IPS-NIHi7 (cell line): ENCODE data around the gene SMPD4.
"Not testable (repeated sequence)": the region's sequence is repeated elsewhere in the genome, so short reads cannot be mapped to it uniquely, and the experiment has no call there.

ENCODE experiments used
- DNase-seq: peaks from one replicate; pipeline ENCODE4 v3.0.0; 2012; ENCODE audit warnings: mixed read lengths; ENCODE audit errors: extremely low spot score

Gene SMPD4

DNA sequence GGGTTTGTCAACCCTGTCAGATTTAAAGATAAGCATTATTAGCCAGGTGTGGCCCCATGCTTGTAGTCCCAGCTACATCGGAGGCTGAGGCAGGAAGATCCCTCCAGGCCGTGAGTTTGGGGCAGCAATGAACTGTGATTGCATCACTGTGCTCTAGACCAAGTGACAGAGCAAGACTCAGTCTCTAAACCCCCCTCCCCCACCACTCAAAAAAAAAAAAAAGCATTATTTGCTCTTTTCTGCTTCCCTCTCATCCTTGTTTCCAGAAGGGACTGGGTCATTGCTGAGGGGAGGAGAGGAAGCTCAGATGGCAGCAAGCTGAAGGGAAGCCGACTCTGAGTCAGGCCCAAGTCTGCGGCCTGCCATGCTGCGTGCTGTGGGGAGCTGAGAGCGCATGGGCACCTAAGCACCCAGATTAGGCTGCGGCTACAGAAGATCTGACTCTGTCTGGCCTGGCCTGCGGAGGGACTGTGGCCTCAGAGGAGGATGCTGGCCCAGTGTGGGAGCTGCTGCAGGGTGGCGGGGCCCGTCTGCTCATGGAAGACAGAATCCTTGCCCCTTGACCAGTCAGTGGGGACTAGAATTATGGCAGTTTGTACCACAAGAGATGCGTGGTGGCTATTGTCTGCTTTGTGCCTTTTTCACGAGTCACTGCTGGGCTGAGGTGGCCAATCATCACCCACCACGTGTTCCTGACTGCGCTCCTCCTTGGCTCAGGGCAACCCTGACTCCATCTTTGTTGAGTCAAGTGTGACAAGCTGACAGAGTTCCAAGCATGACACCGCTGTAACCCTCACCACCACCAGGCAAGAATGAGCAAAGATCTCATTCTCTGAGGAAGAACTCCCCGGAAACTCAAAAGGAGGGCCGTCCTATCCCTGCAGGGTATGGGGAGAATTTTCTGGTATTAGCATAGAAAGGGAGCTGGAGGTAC, 6.7 kb upstream of the SMPD4 start:
- not testable (repeated sequence) for DNase-seq

DNA sequence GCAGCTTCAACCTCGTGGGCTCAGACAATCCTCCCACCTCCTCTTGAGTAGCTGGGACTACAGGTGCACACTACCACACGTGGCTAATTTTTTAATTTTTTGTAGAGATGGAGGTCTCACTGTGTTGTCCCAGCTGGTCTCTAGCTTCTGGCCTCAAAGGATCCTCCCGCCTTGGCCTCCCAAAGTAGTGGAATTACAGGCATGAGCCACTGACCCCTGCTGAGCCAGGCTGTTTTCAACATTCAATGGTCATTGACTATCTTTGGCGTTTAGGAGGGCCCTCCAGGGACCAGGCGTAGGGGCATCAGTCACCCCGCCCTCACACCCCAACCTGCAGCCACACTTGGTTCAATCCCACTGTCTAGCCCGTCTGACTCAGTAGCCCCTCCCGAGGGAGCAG, 5.9 kb upstream of the SMPD4 start:
- no peak for DNase-seq

DNA sequence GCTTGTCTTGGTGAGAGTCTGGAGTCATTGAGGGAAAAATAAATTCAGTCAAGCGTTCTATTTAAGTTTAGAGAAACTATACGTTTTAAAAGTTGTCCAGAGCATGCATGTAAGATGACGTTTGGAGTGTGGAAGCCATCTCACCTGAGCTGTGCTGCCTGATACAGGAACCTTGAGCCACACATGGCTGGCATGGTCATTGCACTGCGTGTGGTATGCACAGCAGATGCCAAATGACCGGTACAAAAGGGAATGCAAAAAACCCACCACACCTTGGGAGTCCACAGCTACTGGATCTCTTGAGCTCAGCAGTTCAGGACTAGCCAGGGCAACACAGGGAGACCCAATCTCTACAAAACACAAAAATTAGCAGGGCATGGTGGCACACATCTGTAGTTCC, 5.0 kb upstream of the SMPD4 start:
- DNase-seq = no peak

DNA sequence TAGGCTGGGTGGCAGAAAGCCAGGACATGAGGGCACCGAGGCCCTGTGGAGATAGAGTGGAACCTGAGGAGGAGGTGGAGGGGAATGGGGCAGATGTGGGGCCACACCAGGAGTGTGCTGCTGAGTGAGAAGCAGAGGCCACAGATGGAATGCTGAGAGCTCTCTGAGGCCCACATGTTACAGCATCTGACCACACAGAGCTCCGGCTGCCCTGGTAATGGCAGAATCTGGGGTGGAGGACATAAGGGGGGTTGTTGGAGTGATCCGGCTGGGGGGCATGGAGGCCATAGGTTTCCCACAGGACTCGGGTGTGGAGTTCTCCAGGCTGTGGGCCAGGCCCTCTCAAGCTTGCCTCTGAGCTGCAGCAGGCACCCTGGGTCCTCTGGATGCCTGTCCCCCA, 4.5 kb upstream of the SMPD4 start:
- DNase-seq = no peak

DNA sequence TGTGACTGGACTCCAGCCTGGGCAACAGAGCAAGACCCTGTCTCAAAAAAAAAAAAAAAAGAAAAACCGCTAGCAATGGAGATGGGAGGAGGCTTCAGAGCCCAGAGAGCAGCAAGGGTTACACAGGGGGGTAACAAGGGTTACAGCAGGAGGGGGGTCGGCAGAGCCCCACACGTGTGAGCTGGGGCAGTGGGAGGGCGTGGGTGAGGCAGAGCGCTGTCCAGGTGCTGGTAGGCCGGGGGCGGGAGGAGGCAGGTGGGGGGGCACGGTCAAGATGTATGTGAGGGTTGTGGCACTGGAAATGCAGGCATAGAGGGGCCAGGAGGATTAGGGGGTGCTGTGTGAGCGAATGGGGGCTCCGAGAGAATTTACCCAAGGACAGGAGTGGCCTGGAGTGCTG, 4.0 kb upstream of the SMPD4 start:
- DNase-seq = no peak

DNA sequence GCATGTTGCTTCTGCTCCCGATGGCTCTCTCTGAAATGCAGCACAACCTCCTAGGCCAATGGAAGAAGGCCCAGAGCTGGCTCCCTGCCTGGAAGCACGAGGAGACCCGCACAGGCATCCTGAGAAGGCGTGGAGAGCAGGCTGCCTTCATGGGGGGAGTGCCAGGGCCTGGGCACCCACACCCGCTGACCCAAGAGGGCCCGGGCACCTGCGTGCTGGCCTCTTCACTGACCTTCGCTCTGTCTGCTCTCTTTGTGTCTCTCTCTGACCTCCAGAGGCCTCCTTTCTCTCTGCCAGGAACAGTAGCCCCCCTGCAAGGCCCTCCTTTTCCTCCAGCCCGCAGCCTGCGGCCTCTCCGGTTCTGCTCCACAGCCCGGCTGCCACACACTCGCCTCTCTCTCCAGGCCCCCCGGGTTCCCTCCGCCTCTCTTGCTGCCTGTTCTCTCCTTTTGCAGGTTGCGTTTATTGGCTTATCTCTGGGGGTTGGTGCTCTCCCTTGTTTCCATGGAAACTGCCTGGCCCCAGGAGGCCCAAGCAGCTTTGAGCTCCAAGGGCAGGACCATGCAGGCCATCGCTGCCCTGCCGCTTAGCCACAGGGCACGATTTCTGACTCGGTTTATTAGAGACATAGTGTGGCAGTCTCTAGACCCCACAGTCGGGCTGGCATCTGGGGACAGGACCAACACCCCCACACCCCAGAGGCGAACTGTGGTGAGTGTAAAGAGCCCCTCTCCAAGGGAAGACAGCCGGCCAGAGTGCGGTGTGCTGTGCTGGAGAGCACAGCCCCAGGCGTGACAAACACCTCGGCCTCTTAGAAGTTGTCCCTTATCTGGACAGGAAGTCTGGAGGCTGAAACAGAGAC, 2.3 kb upstream of the SMPD4 start:
- DNase-seq = no peak

DNA sequence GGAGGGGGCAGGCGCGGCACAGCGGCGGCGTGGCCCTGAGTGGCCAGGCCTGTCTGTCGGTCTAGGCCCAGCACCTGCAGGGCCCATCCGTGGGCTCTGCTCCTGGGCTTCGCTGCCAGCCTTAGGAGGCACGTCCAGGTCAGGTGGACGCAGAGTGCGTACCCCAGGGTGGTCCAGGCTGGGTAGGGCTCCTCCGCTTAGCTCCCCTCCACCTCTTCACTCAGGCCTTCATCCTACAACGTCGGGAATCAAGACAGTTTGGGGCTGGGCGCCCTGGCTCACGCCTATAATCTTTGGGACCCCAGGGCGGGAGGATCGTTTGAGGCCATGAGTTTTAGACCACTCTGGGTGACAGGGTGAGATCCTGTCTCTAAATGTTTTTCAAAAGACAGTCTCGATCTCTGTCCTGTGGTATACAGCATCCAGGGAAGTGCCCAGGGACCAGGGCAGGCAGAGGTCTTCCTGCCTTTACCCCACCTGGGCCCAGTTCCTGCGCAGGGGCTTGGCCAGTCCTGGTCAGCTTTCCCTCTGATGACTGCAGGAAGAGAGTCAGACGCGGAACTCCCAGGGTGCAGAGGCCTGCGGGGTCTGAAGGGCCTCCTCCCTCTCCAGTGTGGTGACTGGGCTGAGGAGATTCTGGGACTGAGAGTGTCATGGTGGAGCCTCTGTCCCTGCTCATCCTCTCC, 1.6 kb upstream of the SMPD4 start:
- not testable (repeated sequence) for DNase-seq

DNA sequence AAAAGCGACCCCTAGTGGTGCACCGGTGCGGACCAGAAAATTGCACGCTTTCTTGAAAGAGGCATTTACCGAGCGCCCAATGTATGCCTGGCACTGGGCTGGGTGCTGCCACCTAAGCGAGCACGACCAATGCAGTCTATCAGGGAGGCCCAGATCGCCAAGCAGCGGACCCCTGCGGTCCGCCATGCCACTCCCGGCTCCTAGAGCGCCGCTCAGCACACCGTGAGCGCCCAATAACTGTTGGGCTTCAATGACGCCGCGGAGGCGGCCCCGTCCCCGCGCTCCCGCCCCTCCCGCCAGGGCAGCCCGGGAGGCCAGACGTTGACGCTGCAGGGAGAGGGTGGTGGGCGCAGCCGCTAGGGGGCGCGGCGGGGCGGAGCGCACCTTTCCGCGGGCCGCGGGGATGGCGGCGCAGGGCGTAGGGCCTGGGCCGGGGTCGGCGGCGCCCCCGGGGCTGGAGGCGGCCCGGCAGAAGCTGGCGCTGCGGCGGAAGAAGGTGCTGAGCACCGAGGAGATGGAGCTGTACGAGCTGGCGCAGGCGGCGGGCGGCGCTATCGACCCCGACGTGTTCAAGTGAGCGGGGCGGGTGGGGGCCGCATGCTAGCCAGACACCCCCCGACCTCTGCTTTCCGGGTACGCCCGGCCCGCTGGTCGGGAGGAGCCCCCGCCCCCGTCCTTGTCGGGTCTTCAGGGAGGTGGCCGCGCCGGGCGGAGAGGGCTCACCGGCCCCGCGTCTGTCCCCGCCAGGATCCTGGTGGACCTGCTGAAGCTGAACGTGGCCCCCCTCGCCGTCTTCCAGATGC, 679 bp upstream of the SMPD4 start, which contains the start of gene MZT2B:
Gene MZT2B (plus strand): TSS at position 383 of the 803 bp plus-strand sequence. CDS start 21 bp downstream, at position 404.
- peak; percentile 88 for DNase-seq

DNA sequence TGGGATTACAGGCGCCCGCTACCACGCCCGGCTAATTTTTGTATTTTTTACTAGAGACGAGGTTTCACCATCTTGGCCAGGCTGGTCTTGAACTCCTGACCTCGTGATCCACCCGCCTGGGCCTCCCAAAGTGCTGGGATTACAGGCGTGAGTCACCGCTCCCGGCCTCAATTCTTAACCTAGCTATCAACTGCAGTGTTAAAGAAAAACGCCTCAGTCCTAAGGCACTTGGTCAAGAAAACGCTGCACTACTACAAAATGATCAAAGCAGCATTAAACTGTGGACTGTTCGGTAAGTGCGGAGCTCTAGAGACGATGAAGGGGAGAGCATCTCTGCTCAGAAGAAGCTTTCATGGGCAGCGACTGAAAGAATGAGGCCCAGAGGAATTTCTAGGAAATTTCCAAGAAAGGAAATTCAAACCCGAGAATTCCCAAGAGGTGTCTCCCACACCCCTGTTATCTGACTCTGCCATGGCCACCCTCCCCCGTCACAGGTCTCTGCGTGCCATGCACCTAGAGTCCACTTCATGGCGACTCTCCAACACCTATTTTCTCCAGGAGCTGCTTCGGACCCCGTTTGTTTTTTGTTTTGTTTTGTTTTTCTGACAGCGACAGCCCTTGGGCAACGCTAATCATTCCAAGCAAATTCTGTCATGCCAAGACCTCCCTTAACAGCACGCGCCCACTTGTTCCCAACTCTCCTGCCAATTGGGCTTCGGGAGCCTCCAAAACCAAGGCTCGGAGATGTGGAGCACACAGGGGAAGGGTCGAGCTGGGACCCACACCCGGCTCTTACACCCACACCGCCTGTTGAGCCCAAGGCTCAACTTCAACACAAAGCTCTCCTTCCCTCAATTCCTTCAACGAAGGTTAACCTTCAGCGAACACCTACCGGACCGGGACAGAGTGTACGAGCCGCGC, 738 bp downstream of the SMPD4 start:
- not testable (repeated sequence) for DNase-seq

DNA sequence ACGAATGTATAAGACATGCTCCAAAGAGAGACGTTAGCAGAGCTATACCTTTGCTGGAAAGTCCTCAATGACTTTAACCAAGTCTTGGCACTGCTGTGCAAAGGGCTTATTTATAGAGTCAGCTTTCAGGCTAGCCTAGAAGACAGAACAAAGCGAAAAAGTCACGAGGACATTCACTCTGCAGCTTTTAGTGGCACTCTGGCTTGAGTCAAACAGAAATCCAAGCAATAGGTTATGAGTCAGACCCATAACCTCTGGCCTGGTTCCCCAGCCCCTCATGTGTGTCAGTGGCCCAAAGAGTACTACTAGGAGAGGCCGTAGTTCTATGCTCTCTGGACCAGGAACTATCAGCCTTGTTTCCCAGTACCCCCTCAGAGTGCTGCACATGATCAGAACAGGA, 6.5 kb downstream of the SMPD4 start:
- DNase-seq = not testable (repeated sequence)

DNA sequence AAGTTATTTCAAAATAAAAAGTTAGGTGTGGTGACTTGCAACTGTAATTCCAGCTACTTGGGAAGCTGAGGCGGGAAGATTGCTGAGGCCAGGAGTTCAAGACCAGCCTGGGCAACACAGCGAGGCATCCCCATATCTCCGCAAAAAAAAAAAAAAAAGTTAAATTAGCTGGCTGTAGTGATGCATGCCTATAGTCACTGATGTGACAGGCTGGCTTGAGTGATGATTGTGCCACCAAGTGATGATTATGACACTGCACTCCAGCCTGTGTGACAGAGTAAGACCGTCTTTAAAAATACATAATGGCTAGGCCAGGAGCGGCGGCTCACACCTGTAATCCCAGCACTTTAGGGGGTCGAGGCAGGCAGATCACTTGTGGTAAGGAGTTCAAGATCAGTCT, 11.5 kb downstream of the SMPD4 start:
- DNase-seq = no peak

DNA sequence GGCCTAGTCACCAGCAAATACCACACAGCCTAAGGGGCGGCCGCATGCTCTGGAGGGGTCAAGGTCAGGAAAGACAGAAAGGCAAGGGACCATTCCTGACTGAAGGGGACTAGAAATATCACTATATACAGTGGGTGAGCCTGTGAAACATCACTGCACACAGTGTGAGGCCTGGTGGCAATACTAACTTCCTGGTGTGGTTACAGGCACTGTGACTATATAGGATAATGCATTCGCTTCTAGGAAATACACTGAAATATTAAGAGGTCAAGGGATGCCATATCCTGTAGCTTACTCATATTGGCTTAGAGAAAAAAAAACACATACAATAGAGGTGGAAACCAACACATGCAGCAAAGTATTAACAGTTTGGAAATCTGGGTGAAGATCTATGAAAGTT, 12.2 kb downstream of the SMPD4 start:
- DNase-seq = not testable (repeated sequence)

DNA sequence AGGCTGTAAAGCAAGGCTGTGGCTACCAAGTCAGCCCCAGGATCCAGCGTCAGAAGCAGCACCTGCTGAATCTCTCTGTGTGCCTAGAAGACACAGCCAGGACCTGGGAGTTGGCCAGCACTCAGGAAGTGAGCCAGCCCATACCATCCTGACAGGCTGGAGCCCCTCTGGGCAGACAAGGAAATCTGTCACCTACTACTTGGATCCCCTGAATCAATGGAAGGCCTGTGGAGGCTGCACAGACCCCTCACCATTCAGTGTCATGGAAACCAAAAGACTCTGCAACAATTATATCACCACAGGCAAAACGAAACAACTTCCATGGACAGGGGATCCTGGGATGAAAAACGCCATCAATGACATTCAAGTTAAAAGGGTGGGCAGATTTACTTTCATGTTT, 14.8 kb downstream of the SMPD4 start:
- not testable (repeated sequence) for DNase-seq

DNA sequence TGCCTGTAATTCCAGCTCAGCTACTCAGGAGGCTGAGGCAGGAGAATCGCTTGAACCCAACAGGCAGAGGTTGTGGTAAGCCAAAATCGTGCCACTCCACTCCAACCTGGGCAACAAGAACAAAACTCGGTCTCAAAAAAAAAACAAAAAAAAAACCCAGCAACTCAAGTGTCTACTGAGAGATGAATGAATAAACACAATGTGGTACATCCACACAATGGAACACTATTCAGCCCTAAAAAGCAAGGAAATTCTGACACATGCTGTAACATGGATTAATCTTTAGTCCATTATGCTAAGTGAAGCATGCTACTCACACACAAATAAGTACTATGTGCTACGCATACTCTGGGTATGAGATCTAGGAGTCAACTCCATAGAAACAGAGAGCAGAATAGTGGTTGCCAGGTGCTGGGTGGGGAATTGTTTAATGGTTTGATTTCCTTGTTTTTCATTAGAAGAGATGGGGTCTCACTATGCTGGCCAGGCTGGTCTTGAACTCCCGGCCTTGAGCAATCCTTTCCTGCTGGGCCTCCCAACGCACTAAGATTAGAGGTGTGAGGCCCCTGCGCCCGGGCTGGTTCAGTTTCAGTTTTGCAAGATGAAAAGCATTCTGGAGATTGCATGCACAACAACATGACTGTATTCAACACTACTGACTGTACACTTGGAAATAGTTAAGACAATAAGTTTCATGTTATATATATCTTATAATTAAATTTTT, 15.9 kb downstream of the SMPD4 start:
- no peak for DNase-seq

DNA sequence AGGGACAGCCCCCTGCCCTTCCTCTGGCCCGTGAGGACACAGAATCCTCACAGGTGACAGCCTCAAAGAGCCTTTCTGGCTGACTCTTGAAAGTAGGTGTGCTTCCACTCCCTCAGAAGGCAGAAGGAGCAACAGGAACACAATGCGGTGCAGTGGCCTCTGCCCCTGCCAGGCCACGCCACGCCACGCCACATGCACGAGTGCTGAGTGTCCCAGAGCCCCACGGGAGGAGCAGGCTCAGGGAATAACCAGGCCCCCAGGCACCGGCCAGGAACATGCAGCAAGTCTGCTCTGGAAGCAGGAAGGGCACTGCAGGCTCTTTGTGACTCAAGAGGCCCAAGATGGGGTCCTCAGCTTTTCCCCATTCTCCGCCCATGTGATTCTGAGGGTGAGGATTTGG, 18.4 kb downstream of the SMPD4 start:
- no peak for DNase-seq

DNA sequence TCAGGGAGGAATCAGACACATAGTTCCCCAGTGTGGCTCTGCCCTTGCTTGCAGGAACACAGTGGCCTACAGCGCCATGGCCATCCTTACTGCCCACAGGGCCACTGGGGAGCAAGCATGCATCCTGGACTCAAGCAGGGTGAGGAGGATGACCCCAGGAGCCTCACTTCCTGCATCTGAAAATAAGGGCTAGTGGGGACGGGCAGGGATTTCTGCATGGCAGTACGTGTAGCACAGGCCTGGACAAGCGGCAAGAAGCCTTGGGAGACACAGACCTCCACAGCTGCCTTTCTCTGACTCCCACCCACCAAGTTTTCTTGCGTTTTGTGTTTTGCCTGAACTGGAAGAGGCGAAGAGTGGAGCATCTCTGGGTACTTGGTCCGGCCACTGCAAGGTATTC, 18.9 kb downstream of the SMPD4 start:
- DNase-seq = not testable (repeated sequence)

DNA sequence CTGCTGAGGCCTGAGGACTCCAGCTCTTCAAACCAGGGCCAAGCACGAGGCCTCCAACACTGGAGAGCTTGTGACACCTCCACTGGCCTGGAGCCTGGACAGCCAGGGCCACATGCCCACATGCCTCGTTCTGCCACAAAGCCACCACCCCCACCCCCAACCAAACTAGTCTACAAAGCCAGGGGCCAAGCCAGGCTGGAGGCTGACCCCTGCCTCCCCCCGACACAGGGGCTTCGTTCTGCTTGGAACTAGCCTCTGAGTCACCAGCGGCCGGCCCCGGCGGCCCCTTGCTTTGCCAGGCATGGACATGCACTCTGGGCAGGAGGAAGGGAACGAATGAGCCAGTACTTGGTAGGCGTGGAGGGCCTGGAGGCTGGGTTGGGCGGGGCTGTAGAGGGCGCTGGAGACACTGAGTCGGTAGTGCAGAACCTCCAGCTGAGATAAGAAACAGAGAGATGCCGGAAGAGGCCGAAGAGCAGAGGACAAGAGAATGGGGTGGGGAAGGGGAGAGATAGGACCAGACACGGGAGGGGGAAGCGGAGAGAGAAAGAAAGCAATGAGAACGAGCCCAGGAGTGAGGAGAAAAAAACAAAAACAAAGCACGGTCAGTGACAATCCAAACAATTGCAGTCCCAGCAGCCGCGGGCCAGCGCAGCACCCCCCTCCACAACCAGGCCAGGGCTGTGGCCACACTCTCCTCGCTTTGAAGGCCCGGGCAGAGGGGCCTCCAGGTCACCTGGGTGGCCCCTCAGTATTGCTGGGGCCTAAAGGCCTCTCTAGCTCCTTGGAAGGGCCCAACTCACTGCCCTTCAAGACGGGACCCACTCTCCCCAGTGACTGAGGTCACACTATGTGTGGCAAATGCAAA, 20.3 kb downstream of the SMPD4 start:
- peak; percentile 18 for DNase-seq

DNA sequence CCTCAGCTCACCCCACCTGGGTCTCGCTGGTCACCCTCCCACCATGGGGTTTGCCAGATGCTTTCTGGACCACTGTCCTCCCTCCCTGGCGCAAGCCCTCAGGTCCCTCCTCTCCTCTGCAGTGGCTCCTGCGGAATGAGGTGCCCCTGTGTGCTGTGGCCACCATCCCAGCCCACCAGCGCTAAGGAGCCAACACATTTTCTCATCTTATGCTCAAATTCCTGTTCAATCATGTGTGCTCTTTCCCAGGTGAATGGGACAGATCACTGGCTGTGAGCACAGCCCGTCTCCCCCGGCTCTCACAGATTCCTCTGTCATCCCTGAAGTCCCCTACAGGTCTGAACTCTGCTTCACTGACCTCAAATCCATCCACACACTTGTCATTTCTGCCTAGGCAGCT, 21.3 kb downstream of the SMPD4 start:
- DNase-seq = no peak
